Activated T-helper 9 cell treated with anti-CD3 and anti-CD28 coated beads, Interleukin-2, amount 50 U/mL, for 16 hours (primary cell): ENCODE results near the gene HPDL.
A peak's percentile ranks its signal among the peaks of the same experiment; 100 is the strongest.
"Not testable (repeated sequence)": the region's sequence is repeated elsewhere in the genome, so short reads cannot be mapped to it uniquely, and the experiment has no call there.

ENCODE experiments used
- DNase-seq: peaks from one replicate; pipeline ENCODE4 v3.0.0-alpha.2; 2020; ENCODE audit warnings: low read depth

HPDL gene

GRCh38 chr1:45351508-45351907, 24.8 kb downstream of the HPDL start:
- DNase-seq: no peak

GRCh38 chr1:45353685-45354084, 27.0 kb downstream of the HPDL start:
- DNase-seq: no peak

GRCh38 chr1:45354838-45355237, 28.1 kb downstream of the HPDL start:
- DNase-seq: no peak

GRCh38 chr1:45355683-45356082, 29.0 kb downstream of the HPDL start:
- DNase-seq: no peak

DNA sequence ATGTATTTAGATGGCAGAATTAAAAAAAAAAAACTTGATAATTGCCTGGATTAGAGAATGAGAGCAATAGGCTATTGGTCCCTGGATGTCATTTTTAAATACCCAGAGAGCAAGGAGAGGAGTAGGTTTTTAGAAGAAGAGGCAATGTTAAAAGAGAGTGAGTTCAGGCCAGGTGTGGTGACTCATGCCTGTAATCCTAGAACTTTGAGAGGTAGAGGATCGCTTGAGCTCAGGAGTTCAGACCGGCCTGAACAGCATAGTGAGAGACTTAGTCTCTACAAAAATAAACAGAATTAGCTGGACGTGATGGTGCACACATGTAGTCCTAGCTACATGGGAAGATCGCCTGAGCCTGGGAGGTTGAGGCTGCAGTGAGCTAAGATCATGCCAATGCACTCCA, 29.5 kb downstream of the HPDL start:
- DNase-seq: no peak

DNA sequence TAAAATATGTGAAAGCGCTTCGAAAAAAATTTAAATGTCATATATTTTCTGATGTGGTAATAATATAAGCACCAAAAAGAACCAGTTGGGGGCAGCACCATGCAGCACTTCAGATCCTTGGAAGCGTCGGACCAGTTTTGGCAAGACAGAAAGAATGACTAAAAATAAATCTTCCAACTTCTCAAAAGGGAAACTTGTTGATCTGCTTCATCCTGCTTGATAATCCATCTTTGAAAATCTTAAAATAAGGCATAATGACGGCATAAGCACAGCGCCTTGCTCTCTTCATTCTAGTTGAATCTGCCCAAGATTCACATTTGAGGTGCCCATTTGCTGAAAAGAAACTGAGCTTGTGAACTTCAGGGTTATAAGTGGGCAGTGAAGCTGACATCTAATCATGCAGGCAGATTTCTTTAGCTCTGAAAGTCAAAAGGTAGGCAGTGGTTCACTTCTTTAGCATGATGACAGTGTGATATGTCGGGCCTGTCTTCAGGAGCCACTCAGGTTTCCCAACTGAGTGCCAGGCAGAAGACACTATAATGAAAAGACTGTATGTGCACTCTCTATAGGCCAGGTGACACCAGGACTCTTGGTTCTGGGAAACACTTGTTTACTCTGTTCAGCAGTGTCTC, 33.3 kb downstream of the HPDL start:
- DNase-seq: peak; percentile 13

DNA sequence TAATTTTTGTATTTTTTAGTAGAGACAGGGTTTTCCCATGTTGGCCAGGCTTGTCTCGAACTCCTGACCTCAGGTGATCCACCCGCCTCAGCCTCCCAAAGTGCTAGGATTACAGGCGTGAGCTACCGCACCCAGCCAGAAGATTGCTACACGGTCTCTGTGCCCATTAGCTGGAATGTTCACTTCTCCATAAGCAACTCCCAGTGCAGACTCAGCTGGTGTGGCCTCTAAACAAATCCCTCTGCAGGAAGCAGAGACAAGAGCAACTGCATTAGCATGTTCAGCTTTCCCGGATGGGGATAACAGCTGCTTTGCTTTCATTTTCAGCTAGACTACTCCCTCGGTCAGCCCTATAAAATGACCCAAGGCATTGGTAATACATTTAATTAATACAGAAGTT, 34.3 kb downstream of the HPDL start:
- DNase-seq: not testable (repeated sequence)

DNA sequence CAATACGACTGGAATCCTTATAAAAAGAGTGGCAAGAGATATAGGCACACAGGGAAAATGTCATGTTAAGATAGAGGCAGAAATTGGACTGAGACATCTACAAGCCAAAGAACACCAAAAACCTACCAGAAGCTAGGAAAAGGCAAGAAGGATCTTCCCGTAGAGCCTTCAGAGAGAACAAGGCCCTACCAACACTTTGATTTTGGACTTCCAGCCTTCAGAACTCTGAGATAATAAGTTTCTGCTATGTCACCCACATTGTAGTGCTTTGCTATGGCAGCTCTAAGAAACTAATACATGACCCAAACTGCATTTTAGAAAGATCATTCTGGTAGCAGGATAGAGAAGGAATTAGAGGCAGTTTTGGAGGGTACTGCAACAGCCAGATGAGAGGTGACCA, 37.6 kb downstream of the HPDL start:
- no peak for DNase-seq

DNA sequence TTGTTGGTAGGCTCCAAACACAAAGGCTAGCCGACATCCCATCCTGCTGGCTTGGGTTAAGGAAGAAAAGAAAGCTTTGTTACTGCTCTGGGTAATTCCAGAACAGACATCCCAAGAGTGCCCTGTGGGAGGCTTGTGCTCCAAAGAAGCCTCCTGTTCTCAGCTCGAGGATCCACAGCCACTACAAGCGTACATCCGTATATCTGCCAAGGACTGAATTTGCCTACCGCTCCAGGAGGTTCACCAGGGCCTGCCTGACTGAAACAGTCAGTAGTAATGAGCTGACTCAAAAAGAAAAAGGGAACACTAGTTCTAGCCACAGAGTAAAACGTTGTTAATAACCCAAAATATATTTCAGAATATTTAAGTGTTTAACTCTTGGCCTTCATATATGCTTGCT, 38.4 kb downstream of the HPDL start:
- no peak for DNase-seq

DNA sequence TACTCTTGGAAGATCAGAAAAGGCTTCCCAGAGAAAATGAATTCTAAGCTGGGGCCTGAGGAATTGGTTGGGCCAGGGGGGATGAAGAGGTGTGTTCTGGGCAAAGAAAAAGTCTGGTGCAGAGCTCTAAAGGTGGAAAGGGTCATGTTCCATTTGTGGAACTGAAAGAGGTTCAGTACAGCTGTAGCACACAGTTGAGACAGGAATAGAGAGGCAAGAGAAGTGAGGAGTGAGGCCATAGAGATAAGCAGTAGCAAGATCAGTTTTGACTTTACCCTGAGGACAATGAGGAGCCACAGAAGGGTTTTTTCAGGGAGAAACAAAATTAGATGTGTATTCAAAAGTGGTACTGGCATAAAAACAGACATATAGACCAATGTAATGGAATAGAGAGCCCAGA, 43.9 kb downstream of the HPDL start:
- no peak for DNase-seq

DNA sequence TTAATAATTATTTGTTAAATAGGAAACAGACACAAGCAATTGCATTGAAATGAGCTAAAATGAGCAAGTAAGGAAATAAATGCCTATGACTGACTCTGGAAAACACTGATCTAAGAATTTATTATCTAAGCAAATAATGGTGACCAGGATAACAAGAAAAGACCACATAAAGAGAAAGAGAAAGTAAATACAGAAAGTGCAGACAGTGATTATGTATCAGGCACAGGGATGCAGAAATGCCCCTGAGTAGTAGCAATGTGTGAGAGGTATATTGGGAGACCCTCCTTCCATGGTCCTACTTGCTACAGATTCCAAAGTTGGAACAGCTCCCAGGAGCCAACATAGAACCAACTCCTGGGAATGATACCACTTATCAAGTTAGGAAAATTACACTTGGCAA, 46.9 kb downstream of the HPDL start:
- no peak for DNase-seq

- no peak for DNase-seq
Observed at GRCh38 chr1:45375104-45376090, 48.7 kb downstream of the HPDL start.

DNA sequence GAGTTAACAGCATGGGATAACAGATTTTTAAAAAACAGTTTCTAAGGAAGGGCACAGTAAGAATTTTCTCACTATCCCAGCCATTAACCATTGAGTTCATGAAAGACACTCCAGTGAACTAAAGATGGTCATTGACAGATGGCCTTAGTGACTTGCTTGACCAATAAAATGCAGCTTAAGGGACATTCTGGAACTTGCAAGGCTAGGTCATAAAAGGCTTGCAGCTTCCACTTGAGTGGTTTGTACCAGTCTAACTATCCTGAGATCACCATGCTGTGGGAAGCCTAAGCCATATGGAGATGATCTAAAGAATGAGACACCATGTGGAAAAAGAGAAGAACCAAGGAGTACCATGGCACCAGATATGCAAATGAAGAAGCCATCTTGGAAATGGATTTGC, 51.5 kb downstream of the HPDL start:
- no peak for DNase-seq
